ENCODE data around the gene DLG4.

Gene DLG4

GRCh38 chr17:7141824-7142223 is 77.8 kb downstream of the DLG4 start:
- DNase-seq: no peak

GRCh38 chr17:7139400-7139799 is 80.2 kb downstream of the DLG4 start:
- no peak for DNase-seq

- no peak for DNase-seq
Observed at GRCh38 chr17:7138800-7139381, 80.7 kb downstream of the DLG4 start.

- DNase-seq: no peak
Observed at GRCh38 chr17:7137171-7137943, 82.3 kb downstream of the DLG4 start.

Measured in fibroblast of skin of right biceps (primary cell).